HCT116 (cell line): Measurements from ENCODE around the gene GPC5. TPM values are rescaled to one million over a fixed set of nuclear protein-coding genes. Genes with fewer than 3 reads are reported as not detected.

Source experiments
- ATAC-seq: fragments of 200-7000 bp; cut with Tn5 transposase; 2 replicates; pipeline ENCODE4 v1.9.1; 2020; ENCODE audit warnings: mild to moderate bottlenecking, moderate library complexity
- BruUV-seq: library from RNA; stranded (reverse); fragments of 400-500 nt; replicated peaks from 2 replicates; lab custom pipeline; 2021; lab: Mats Ljungman, UMichigan
- CTCF ChIA-PET: fragments of 300-600 bp; sonication (Branson Sonifier 250); formaldehyde crosslinking; loops from one replicate; lab custom pipeline; 2021; ENCODE audit warnings: antibody characterized with exemption; lab: Charles Lee
- POLR2A ChIA-PET: fragments of 300-600, 350-600 bp; sonication (Branson Sonifier 250); formaldehyde crosslinking; loops from one replicate; lab custom pipeline; 2021; ENCODE audit warnings: antibody characterized with exemption; lab: Charles Lee
- RAD21 ChIA-PET, 2 experiments: fragments of 300-600 bp; sonication (Branson Sonifier 250); formaldehyde crosslinking; loops; one replicate each; lab custom pipeline; 2023; ENCODE audit warnings: low total read pairs in 2 of 2; ENCODE audit not compliant: uncharacterized antibody in 2 of 2, unreplicated experiment in 2 of 2, low non-redundant PET in 1 of 2; lab: Charles Lee
- DNase-seq: peaks from one replicate; pipeline ENCODE4 v3.0.0-alpha.2; 2010; ENCODE audit warnings: low read depth, low spot score
- H2AFZ ChIP-seq: fragments of 200-600 bp; shearing (Covaris generic), sonication (generic); 2 replicates; pipeline ENCODE4 v1.6.1; 2017; ENCODE audit warnings: low read depth, mixed run types, mixed read lengths, antibody characterized with exemption, low read length; ENCODE audit not compliant: poor library complexity, severe bottlenecking
- H3K27ac ChIP-seq: 2 replicates; pipeline ENCODE4 v1.5.1; 2012; ENCODE audit warnings: low read depth, low read length
- H3K27me3 ChIP-seq: fragments of 200-600 bp; sonication (generic); 2 replicates; pipeline ENCODE4 v1.6.1; 2016; ENCODE audit warnings: mixed run types, low read length, mixed read lengths; ENCODE audit not compliant: insufficient read depth
- H3K36me3 ChIP-seq, 2 experiments: fragments of 200-500 bp in 1 of 2; fragments of 200-600 bp in 1 of 2; sonication (Bioruptor generic) in 1 of 2; sonication (generic) in 1 of 2; 2 replicates each; pipeline versions ENCODE4 v1.5.1 to v1.6.1; 2014 to 2016; ENCODE audit warnings: low read length in 2 of 2, inconsistent platforms in 1 of 2, mixed read lengths in 1 of 2, mixed run types in 1 of 2; ENCODE audit not compliant: insufficient read depth in 2 of 2, control insufficient read depth in 1 of 2
- H3K4me1 ChIP-seq, 2 experiments: fragments of 200-600 bp in 1 of 2; sonication (generic) in 1 of 2; 2 replicates each; pipeline versions ENCODE4 v1.5.1 to v1.6.1; 2012 to 2017; ENCODE audit warnings: low read length in 2 of 2, inconsistent platforms in 1 of 2, mild to moderate bottlenecking in 1 of 2, mixed read lengths in 1 of 2, mixed run types in 1 of 2, moderate library complexity in 1 of 2; ENCODE audit not compliant: insufficient read depth in 2 of 2, control insufficient read depth in 1 of 2
- H3K4me2 ChIP-seq: fragments of 200-600 bp; sonication (generic); 2 replicates; pipeline ENCODE4 v1.6.1; 2017; ENCODE audit warnings: mixed run types, low read length, mixed read lengths
- H3K4me3 ChIP-seq, 2 experiments: fragments of 200-600 bp in 1 of 2; sonication (generic) in 1 of 2; replicated peaks in 1 of 2; 2 replicates each; pipeline ENCODE4 v1.5.1; 2011 to 2016; ENCODE audit warnings: low read length in 2 of 2, control low read depth in 1 of 2, low read depth in 1 of 2, mild to moderate bottlenecking in 1 of 2, mixed read lengths in 1 of 2, mixed run types in 1 of 2
- H3K79me2 ChIP-seq: fragments of 200-600 bp; sonication (generic); 2 replicates; pipeline ENCODE4 v1.6.1; 2017; ENCODE audit warnings: mild to moderate bottlenecking, mixed run types, low read length, moderate library complexity, mixed read lengths; ENCODE audit not compliant: insufficient read depth
- H3K9ac ChIP-seq: fragments of 200-600 bp; sonication (generic); 2 replicates; pipeline ENCODE4 v1.6.1; 2016; ENCODE audit warnings: low read length, mixed read lengths
- H3K9me2 ChIP-seq: fragments of 200-600 bp; sonication (generic), shearing (Covaris generic); 2 replicates; pipeline ENCODE4 v1.6.1; 2017; ENCODE audit warnings: mixed run types, mild to moderate bottlenecking, moderate library complexity; ENCODE audit not compliant: insufficient read depth
- H3K9me3 ChIP-seq, 2 experiments: fragments of 200-500 bp in 1 of 2; fragments of 200-600 bp in 1 of 2; sonication (Bioruptor generic) in 1 of 2; sonication (generic) in 1 of 2; 2 replicates each; pipeline ENCODE4 v1.6.1; 2014 to 2017; ENCODE audit warnings: low read length in 2 of 2, mixed read lengths in 2 of 2, inconsistent platforms in 1 of 2, low read depth in 1 of 2, mild to moderate bottlenecking in 1 of 2, mixed run types in 1 of 2, moderate library complexity in 1 of 2; ENCODE audit not compliant: control insufficient read depth in 1 of 2, insufficient read depth in 1 of 2
- H4K20me1 ChIP-seq: fragments of 200-600 bp; sonication (generic), shearing (Covaris generic); 2 replicates; pipeline ENCODE4 v1.6.1; 2017; ENCODE audit warnings: mixed run types, mild to moderate bottlenecking, moderate library complexity; ENCODE audit not compliant: insufficient read depth
- CBX3 ChIP-seq: IDR thresholded peaks from 2 replicates; pipeline ENCODE4 v1.6.1; 2012; ENCODE audit warnings: low read depth
- CEBPB ChIP-seq: IDR thresholded peaks from 2 replicates; pipeline ENCODE4 v1.6.1; 2012; ENCODE audit warnings: low read depth
- CTCF ChIP-seq, 3 experiments: fragments of 200-600 bp in 1 of 3; sonication (generic) in 1 of 3; IDR thresholded peaks in 2 of 3; conservative IDR thresholded peaks in 1 of 3; 2 replicates each; pipeline ENCODE4 v1.5.1; 2012 to 2017; ENCODE audit warnings: low read depth in 2 of 3, low read length in 2 of 3, antibody characterized with exemption in 1 of 3, borderline replicate concordance in 1 of 3, control low read depth in 1 of 3, mild to moderate bottlenecking in 1 of 3, mixed read lengths in 1 of 3, mixed run types in 1 of 3, moderate library complexity in 1 of 3; ENCODE audit not compliant: insufficient read depth in 1 of 3
- EGR1 ChIP-seq: IDR thresholded peaks from 2 replicates; pipeline ENCODE4 v1.6.1; 2012; ENCODE audit warnings: low read depth
- ELF1 ChIP-seq: IDR thresholded peaks from 2 replicates; pipeline ENCODE4 v1.6.1; 2012; ENCODE audit warnings: low read depth, borderline replicate concordance
- EZH2 ChIP-seq: fragments of 200-600 bp; sonication (generic); IDR thresholded peaks from 2 replicates; pipeline ENCODE4 v1.6.1; 2017; ENCODE audit warnings: antibody characterized with exemption, mixed run types
- EZH2phosphoT487 ChIP-seq: fragments of 200-600 bp; IDR thresholded peaks from 2 replicates; pipeline ENCODE4 v1.6.1; 2018; ENCODE audit warnings: antibody characterized with exemption, borderline replicate concordance
- FOSL1 ChIP-seq: IDR thresholded peaks from 2 replicates; pipeline ENCODE4 v1.6.1; 2012; ENCODE audit warnings: low read depth
- POLR2A ChIP-seq: IDR thresholded peaks from 2 replicates; pipeline ENCODE4 v1.7.0; 2011; ENCODE audit warnings: borderline replicate concordance; ENCODE audit not compliant: insufficient read depth, insufficient read length; ENCODE audit errors: extremely low read depth
- POLR2AphosphoS5 ChIP-seq: IDR thresholded peaks from 2 replicates; pipeline ENCODE4 v1.6.1; 2011; ENCODE audit warnings: mild to moderate bottlenecking, low read depth, low read length, moderate library complexity
- RAD21 ChIP-seq: IDR thresholded peaks from 2 replicates; pipeline ENCODE4 v1.6.1; 2012; ENCODE audit warnings: low read depth, mild to moderate bottlenecking
- SP1 ChIP-seq: IDR thresholded peaks from 2 replicates; pipeline ENCODE4 v1.6.1; 2012; ENCODE audit warnings: low read depth
- TCF7L2 ChIP-seq: IDR thresholded peaks from 2 replicates; pipeline ENCODE4 v1.7.0; 2011; ENCODE audit warnings: borderline replicate concordance, inconsistent platforms; ENCODE audit not compliant: insufficient read depth, insufficient read length; ENCODE audit errors: extremely low read depth
- ZBTB33 ChIP-seq: IDR thresholded peaks from 2 replicates; pipeline ENCODE4 v1.6.1; 2011; ENCODE audit warnings: mild to moderate bottlenecking, low read length, moderate library complexity; ENCODE audit not compliant: insufficient replicate concordance; ENCODE audit errors: extremely low read depth
- ZFX ChIP-seq: fragments of 450-650 bp; IDR thresholded peaks from 2 replicates; pipeline ENCODE4 v1.6.1; 2017
- ZNF274 ChIP-seq: fragments of 200-500 bp; sonication (Bioruptor generic); IDR thresholded peaks from 2 replicates; pipeline ENCODE4 v1.6.1; 2014; ENCODE audit warnings: mild to moderate bottlenecking, low read depth, low read length, inconsistent platforms
- intact Hi-C: fragments of 100-400 bp; cut with micrococcal nuclease; formaldehyde crosslinking; loops from 2 replicates; pipeline ENCODE4 v1.10.0; 2022
- total RNA-seq: library from RNA; stranded (reverse); gene quantifications from one replicate; pipeline ENCODE4 v1.2.1, GENCODE V29; 2021; ENCODE audit not compliant: unreplicated experiment
- TF ChIP-seq, protein P1 (sequence below): IDR thresholded peaks from 2 replicates; pipeline ENCODE4 v1.6.1; 2012

The GPC5 gene
- total RNA-seq, 1 experiment from 2014 or later: not detected

- CTCF ChIA-PET: no interaction called here
Measured at GRCh38 chr13:91627952-91628739, 229.7 kb downstream of the GPC5 start.

More at GRCh38 chr13:91627952-91628739, 229.7 kb downstream of the GPC5 start:
- H3K9ac ChIP-seq: no peak overlapping the region
- no peaks in the 10 kb centered on the region; the same call in 1 of the 2 replicates for H4K20me1 ChIP-seq
- no peaks in the 10 kb centered on the region for H3K36me3 ChIP-seq
- intact Hi-C loops: no loop called here
- H3K27me3 ChIP-seq: no peaks in the 10 kb centered on the region
- TF ChIP-seq CBX3 (no peak), POLR2A (no peak), RAD21 (no peak), ELF1 (no peak), POLR2AphosphoS5 (no peak), ZNF274 (no peak), EZH2 (no peak), ZBTB33 (no peak), TCF7L2 (no peak), SP1 (no peak), FOSL1 (no peak), CEBPB (no peak), ZFX (no peak), EGR1 (no peak), EZH2phosphoT487 (no peak), CTCF (IDR thresholded peaks at IDR 0.05 in 2 of 3, conservative IDR thresholded peaks at IDR 0.05 in 1 of 3; ENCODE audit: borderline replicate concordance in 1 of 3, insufficient read depth in 1 of 3, low read depth in 2 of 3, low read length in 2 of 3) (no peak)
- TF ChIP-seq, protein P1, sequence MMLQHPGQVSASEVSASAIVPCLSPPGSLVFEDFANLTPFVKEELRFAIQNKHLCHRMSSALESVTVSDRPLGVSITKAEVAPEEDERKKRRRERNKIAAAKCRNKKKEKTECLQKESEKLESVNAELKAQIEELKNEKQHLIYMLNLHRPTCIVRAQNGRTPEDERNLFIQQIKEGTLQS: no peak
- ATAC-seq: no peak
- H3K4me1 ChIP-seq: no peaks in the 10 kb centered on the region
- H3K9me2 ChIP-seq: no peaks in the 10 kb centered on the region
- DNase-seq: no peak
- no peaks in the 10 kb centered on the region for H3K79me2 ChIP-seq
- POLR2A ChIA-PET: no interaction called here
- H2AFZ ChIP-seq: no peak overlapping the region
- H3K4me2 ChIP-seq: no peak overlapping the region
- H3K9me3 ChIP-seq: peaks cover 4 to 10% of the 10 kb centered on the region in 2 experiments; a peak in 2 of 4 replicates
- BruUV-seq: no TSS peak
- RAD21 ChIA-PET: no interaction called here
- no peak overlapping the region for H3K27ac ChIP-seq
- H3K4me3 ChIP-seq: no peak overlapping the region
